ENCODE data around the gene GRK5.

Gene GRK5

DNA sequence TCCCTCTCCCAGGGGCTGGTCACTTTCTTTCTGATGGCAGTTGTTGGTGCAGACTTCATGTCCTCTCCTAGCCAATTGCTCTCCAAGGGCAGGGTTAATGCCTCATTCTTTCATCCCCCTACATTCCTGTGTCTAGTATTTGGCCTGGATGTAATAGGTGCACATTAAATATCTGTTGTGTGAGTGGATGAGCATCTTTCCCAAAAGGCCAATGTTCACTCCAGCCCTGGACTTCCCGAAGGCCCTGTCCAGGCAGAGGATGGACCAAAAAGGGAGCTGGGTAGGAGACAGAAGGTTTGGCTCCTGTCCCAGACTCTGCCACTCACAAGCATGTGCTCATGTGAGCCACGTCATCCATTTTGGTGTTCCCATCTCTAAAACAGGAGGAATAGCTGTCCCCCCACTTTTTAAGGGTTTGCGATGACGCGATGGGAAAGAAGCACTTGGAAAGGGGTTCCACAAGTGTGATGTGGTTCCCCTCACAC, 287.7 kb downstream of the GRK5 start:
- no peak for FAIRE-seq

DNA sequence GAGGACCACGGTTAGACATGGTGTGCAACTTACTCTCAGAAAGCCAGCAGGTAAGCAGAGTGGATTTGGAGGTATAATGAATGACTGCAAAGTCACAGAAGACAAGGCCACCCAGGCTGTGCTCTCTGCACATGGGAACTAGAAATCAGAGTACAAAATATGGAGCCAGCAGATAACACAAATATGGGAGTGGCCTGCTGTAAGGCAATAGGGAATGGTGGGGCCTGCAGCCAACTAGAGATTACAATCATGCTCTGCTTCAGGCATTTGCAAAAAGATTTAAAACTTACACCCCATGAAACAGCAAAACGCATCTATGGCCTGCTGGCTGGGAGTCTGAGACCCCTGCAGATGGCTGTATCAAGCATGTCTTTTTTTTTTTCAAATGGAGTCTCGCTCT, 288.2 kb downstream of the GRK5 start:
- no peak for FAIRE-seq

DNA sequence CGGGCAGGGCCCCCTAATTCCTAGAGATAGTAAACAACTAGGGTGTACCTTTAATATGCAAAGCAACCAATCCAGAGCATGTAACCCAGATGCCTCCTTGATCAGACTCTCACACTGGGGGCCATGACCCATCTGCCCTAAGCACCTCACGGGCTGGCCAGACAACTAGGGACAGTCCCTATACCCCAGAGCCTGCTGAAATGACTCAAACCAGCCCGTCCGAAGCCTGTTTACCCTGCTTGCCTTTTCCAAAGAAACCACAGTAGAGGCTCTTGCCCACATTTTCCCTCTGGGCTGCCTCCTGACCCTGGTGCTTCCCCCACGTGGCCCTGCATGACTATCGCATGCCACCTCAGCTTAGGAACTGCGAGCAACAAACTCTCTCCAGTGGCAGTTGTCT, 288.9 kb downstream of the GRK5 start:
- FAIRE-seq, result no peak

DNA sequence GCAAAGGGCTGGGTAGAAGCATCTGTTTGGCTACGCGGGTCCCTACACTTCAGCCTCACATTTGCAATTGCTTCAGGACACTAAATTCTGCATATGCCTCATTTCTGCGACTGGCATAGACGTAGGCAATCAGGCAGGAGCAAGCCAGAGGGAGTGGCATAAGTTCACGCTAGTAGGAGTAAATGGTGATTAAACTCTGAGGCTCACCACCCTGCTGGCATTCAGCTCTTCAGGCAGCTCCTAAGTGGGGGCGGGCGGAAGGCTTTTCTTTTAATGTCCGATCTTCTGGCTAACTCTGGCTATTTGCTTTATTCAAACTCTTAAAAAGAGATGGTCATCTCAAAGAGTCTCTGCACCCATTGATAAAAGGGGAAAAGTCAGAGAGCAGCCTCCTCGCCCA, 289.9 kb downstream of the GRK5 start:
- no peak for FAIRE-seq

DNA sequence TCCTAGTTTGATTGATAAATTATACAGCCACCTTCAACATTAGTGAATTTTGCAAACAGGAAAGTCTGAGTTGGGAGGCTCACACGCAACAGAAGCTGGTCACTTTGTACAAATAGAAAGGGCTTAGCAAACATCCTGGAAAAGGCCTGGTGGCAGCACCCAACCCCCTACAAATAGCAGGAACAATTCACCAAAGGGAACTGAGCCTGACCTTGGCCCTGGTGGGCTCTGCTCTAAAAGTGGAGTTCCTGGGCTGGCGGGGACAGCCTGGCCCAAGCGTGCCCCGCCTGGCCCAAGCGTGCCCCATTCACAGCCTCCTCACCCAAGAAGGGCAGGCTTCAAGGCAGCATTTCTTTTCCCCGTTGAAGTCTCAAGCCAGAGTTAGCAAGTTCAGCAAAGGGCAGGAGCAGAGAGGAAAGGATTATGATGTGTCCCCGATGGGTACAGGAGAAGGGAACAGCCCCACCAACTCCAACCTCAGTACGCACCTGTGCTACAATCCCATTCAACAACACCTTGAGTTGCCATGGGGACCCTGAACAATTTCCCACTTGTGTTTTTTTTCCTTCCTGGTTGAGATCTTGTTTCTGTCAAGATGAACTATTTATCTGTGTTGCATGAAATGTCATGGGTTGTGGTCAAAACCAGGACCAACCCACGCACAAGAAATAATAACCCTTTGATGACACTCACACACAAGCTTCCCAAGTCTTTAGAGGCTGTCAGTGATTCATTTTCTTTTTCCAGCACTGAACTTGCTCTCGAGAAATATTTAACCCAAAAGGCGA, 291.7 kb downstream of the GRK5 start:
- no peak for FAIRE-seq

DNA sequence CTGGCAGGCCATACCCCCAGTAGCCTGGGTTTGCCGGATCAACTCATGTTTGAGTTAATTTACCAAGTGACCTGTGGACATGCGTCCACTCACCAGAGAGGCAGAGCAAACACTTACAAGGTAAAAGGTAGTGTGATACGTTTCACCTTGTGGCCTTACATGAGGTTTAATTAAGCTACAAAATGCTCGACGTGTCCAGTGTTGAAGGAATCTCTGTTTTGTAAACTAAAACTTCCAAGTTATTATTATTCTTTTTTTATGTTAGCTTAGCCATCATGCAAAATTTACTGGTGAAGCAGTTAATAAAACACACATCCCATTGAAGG, 292.3 kb downstream of the GRK5 start:
- no peak for FAIRE-seq

DNA sequence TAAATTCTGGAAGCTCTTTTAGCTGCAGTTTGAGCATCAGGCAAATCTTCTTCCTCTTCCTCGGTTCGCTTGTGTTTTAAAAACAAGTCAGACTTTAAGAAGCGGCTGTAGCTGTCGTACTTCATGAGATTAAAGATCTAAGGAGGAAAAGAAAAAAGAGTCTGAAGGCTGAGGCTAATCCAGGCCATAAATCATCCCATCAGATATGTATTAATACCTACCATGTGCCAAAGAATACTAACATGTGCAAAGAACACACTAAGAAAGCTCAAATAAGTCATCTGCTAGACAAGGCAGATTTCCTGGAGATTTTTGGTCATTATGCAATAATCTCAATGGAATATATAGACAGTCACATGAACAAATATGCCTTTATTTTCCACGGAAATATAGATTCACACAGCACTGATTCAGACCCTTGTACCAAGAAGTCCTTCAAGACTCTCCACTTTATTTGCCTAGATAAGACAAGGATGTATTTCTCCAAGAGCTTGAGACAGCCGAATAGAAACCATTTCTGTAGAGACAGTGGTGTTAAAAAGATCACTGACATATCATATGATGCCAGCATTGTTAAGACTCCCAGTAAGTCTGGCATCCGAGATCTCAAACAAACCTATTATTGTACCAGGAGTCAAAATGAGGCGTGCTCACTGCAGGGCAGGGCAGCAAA, 292.9 kb downstream of the GRK5 start:
- FAIRE-seq, result no peak

DNA sequence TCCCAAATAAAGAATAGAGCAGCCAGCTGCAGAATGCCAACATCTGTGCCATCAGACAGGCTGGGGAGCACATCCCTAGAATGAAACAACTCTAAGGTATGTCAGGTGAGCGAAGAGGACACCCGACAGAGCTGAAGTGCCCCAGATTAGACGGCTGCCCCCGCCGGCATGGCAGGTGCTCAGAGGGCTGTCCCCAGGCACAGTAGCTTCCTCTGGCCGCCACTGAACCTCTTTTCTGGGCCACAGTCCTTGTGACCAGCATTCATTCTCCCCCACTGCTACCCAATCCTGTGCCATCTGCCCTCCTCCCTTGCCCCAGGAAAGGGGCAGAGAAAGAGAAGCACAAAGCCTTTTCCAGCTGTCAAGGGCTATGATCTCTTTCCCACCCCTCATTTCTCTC, 293.4 kb downstream of the GRK5 start:
- FAIRE-seq, result no peak

DNA sequence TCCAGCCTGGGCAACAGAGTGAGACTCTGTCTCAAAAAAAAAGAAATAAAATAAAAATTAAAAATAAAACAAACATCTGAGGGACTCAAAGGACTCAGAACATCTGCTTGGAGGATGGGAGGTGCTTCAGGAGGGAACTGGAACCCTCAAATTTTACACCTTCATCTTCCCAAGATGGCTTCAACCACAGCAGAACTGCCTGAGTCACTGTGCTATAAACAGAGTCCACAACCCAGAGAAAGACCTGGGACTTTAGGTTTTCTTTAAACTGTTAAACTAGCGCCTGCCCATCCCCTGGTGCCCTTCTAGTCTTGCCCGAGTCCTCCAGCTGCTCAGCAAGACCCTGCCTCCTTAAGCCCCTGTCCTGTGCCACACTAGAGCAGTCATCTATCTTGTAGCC, 294.3 kb downstream of the GRK5 start:
- no peak for FAIRE-seq

DNA sequence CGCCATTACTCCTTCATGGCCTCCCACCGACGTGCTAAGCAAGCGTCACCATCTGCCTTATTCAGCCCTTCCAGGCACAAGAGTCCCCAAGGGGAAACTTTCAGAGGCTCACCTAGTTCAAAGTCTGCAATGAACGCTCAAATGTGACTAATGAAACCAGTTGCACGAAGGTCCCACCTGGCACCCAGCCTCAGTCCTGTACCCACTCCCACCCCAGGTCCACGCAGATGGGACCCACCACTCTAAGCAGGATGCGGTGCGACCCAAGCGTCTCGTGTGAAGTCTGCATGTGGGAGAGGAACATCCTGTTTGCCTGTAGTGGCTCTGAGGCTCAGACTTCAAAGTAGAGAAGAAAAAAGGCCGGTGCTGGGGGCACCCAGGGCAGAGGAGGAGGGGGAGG, 294.8 kb downstream of the GRK5 start:
- no peak for FAIRE-seq

DNA sequence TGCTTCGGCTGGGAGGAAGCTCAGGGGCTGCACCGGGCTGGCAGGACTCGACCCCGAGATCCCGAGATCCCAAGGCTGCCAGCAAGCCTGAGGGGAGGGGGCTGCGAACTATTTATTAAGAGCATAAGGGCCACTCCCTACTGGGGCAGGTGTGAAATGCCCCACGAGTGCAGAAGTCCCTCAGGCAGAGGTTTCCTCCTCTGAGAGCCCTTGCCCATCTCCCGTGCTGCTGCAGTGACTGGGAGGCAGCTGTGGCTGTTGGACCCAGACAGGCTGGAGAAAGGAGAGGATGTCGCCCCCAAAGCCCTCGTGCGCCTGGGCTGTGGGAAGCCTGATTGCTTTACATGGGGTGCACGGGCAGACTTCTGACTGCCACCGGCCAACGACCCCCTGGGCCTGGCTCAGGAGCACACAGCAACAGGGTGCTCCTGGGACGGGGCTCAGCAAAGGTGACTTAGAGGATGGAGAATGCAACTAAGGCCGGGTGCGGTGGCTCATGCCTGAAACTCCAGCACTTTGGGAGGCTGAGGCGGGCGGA, 295.3 kb downstream of the GRK5 start:
- no peak for FAIRE-seq

DNA sequence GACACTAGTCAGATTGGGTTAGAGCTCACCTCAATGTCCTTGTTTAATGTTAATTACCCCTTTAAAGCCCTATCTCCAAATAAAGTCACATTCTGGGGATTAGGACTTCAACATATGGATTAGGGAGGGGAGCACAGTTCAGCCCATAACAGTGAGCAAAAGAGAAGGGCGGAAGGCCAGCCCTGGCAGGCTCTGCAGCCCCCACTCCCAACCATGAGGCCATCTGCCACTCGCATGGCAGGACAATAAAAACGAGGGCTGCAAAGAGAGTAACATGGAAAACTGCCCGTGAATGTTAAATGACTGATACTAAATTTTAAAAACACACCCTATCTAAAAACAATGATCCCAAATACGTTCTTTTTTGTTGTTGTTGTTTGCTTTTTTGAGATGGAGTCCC, 296.4 kb downstream of the GRK5 start:
- FAIRE-seq, result no peak

DNA sequence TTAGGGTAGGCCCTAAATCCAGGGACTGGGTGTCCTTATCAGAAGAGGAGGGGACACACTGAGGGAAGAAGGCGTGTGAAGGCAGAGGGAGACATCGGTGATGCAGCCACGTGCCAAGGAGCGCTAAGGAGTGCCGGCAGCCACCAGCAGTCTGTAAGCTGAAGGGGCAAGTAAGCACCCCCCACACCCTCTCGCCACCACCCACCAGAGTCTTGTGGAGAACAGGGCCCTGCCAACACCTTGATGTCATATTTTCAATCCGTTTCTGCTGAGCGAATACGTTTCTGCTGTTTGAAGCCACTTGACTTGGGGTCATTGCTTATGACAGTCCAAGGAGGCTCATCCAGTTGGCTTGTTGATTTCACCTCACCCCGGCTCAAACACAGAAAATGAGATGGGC, 297.3 kb downstream of the GRK5 start:
- FAIRE-seq, result no peak

DNA sequence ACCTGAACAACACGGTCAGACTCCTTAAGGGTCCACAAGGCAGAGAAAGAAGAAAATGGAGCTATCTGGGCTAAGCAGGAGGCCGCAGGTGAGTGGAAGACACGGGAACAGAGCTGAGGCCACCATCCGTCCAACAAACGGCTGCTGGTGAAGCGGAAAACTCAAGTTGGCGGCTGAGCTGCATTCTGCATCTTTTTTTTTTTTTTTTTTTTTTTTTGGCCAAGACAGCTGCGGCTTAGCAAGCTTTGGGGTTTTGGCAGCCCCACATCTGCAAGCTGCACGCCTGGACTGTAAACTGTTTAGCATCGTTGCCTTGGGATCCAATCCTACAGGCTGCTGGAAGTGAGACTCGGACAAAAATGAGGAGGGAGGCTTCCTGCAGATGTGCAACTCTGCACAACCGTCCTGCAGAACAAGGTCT, 297.8 kb downstream of the GRK5 start:
- FAIRE-seq, result no peak

All from islet of Langerhans (tissue), 1 donor.